HG02943 (cell line): ENCODE results near the gene UBR1.
"Not testable (repeated sequence)": the region's sequence is repeated elsewhere in the genome, so short reads cannot be mapped to it uniquely, and the experiment has no call there.

Experiments used
- ATAC-seq: cut with Tn5 transposase; IDR thresholded peaks from one replicate; pipeline ENCODE4 v1.9.1; 2021; ENCODE audit warnings: mild to moderate bottlenecking, low read depth, moderate library complexity; ENCODE audit not compliant: unreplicated experiment

Gene UBR1

DNA sequence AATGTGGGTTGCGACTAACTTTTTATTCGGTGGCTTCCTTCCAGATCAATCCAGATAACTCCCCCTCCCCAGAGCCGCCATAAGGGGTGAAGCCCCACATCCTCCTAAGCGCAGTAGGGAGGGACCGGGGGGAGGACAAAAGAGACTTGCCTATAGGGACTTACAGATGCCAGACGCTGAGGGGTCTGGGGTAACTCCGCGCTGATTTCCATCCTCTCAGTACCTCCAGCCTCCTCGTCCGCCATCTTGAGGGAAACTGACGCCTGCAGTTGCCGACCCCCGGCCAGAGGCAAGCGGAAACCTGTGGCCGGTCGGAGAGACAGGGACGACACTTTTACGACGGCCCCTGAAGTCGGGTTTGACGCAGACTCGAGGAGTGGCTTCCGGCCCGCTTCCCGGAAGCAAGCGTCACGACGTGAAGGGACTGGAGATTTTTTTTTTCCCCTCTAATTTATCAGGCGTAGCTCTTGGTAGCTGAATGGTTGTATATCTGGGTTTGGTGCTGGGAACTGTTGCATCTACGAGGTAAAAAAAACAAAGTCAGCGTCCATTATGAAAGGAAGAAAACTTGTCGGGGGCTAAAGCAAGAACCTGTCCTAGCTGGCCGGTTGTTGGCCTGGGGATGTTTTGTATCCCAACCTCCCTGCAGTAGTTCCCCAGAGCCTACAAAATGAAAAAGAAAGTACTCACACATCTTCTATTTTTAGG is at the start of gene UBR1:
Gene UBR1 (minus strand): TSS at position 261 of the 708 bp plus-strand sequence. CDS start 16 bp downstream, at position 245.
- ATAC-seq: peak; percentile 69

DNA sequence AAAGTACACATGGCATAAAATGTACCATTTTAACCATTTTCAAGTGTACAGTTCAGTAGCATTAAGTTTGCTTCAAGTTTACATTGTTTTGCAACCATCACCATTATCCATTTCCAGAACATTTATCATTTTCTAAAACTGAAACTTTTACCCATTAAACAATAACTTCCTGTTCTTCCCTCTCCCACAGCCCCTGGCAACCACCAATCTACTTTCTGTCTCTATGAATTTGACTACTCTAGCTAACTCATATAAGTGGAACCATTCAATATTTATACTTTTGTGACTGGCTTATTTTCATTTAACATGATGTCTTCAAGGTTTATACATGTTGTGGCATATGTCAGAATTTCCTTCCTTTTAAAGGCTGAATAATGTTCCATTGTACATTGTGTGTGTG is 47.4 kb upstream of the UBR1 start:
- no peak for ATAC-seq

DNA sequence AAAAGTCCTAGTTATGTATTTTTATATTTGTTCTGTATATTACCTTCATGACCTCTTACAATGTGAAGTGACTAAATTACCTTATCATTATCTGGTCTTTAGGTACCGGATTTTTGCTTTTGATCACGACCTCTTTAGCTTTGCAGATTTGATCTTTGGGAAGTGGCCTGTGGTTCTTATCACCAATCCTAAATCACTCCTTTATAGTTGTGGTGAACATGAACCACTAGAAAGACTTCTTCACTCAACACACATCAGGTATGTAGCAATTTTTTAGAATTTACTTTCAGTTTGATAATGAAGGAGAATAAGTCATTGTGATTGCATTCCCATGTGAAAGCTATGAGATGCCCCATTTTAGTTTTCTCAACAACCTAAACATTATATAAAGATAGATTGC is 45.9 kb upstream of the UBR1 start:
- no peak for ATAC-seq

DNA sequence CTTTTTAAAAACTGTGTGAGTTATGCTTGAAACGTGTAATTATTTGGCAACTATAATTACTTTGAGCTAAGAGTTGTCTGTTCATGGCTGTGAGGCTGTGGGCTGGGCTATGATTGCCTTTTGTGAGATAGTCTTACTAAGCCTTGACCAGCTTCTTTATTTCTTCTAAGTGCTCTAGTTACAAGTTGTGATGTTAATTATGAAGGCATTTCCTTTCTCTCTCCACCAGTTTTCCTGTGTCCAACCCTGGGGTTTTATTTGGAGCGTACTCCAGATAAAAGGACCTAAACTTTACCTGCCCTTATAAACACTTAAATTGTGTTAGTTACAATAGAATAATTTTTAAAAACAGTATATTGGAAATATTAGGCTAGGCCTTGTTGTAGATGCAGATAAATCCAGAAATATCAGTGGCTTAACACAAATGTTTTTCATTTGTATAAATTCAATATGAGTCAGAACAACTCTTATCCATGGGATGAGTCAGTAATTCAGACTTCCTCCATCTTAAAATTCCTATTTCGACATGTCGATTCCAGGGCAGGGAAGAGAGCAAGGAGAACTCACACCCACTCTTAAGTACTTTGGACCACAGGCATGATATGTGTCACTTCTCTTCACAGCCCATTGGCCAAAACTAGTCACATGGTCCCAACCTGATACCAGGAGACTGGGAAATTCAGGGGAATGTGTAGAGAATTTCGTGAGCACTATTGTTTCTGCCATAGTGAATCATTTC is 44.5 kb upstream of the UBR1 start:
- ATAC-seq: no peak

DNA sequence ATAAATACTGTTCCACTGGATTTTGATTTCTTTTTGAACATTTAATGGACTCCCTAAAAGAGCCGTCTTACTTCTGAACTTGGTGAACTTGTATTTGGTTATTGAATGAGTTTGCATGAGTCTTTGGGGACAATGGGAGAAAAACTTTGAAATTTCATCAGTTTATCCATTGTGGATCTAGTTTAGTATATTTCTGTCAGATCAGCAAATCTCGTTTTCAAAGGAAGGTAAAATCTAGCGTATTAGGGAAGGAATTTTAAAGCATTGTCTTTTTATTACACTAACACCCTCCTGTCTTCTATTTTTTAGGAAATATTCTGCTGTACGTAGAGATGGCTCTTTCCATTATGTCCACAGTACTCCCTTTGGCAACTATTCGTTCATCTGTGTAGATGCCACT is 40.3 kb upstream of the UBR1 start:
- no peak for ATAC-seq

DNA sequence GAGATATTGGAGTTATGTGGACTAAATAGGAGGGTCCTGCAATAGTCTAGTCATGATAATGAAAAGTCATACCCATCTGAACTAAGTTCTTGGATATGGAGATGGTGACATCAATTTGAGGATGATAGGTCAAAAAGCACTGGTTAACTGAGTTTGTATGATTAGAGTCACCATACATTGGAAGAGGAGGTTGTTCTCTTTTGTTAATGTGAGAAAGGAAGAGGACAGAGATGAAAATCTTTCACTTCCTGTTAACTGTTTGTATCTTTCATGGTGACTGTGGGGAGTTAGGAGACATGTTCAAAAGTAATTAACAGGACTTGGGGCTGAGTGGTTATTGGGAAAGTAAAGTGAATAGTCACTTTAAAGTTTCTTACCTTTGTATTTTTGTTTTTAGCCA is 38.7 kb upstream of the UBR1 start:
- ATAC-seq: no peak

DNA sequence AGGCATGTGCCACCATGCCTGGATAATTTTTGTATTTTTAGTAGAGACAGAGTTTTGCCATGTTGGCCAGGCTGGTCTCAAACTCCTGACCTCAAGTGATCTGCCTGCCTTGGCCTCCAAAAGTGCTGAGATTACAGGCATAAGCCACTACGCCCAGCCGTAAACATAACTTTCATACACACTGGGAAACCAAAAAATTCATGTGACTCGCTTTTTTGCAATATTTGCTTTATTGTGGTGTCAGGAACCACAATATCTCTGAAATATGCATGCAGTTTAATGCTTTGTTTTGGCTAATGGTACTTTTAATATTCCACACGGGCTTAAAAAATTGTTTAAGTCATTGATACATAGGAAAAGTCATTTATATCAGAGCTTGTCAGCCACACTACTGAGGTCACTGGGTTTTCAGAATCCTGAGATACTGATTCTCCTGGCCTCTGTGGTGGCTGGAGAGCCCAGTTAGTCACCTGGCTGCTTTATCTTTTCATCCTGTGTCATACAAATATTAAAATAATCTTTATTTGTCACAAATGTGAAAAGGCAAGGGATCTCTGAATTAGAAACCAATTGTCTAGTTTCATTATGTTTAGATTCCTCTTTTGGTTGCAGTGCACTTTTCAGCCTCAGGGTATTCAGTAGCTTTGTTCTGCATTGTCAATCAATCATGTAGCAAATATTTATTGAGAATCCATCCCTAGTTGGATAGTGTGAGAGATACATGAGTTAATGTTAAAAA is 37.5 kb upstream of the UBR1 start:
- no peak for ATAC-seq

DNA sequence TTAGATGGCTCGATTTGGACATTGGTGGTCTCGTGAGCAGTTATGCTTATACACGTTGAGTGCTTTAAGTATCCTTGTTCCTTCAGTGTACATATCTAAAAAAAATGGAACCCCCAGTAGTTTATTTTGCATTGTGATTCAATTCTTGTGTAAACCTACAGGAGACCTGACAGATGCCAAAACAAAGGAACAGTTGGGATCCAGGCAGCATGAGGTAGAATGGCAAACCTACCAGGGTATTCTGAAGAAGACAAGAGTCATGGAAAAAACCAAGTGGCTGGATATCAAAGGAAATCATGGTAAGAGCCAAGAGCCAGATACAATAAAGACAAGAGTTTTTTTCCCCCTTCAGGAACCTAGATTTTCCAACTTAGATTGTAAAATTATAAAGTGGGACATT is 29.5 kb upstream of the UBR1 start:
- ATAC-seq: no peak

DNA sequence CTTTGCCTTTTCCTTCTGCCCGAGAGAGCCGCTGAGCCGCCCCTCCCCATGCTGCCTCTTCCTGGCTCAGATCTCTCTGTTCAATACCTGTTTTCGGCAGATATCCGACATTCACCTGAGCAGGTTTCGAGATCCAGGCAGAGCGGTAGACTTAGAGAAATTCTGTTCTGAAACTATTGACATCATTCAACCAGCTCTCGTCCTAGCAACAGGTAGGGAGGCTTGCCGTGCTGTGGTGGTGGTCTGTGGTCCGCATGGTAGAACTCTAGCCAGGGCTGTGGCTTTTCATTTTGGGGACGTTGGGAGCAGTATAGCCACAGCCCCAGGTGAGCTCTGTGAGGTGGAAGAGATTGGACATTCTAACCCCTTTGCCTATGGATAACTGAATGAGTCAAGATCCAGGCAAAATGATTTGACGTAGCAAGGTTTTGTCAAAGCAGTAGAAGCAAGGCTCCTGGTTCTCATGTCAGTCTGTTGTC is 28.4 kb upstream of the UBR1 start:
- no peak for ATAC-seq

DNA sequence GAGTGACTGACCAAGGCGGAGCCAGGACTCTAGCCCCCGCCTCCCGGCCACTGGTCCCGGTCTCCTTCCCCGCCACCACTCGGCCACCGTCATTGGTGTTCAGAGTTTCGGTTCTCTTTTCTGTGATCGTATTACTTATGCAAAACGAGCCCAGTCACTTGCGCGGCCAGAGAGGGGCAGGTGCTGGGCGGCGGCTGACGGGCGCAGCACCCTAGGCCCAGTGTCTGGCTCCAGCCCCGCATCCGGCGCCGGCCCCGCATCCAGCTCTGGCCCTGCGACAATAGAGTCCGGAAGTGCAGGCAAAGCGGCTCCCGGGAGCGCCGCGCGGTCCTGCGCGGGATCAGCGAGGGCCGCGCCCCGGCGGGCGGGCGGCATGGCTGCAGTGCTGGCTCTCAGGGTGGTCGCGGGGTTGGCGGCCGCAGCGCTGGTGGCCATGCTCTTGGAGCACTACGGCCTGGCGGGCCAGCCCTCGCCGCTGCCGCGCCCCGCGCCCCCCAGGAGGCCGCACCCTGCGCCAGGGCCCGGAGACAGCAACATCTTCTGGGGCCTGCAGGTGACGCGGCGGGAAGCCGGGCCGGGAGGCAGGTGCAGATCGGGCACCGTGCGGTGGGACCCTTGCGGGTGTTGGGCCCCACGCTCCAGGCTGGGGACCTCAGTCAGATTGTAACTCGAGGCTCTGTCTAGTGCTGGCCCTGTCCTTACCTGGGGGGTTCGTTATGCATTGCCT is 27.8 kb upstream of the UBR1 start, which contains the start of gene TMEM62:
Gene TMEM62 (plus strand): TSS at position 157 of the 727 bp plus-strand sequence. CDS start 217 bp downstream, at position 374.
- ATAC-seq: peak; percentile 90

DNA sequence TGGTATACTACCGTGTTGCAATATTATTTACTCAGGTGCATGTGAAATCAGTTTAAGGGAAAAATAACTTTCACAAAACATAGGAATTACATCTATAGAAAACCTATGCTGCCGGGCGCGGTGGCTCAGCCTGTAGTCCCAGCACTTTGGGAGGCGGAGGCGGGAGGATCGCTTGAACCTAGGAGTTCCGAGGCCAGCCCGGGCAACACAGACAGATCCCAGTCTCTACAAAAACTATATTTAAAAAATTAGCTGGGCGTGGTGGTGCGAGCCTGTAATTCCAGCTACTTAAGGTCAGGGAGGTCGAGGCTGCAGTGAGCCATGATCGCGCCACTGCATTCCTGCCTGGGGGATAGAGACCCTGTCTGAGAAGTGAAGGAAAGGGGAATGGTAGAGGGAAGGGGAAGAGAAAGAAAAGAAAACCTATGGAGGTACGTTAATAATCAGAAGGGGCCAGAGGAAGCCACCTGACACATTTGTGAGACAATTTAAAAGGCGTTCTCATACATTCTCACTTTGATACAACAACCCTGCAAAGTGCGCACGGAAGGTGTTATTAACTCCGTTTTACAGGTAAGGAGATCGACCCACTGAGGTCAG is 27.1 kb upstream of the UBR1 start:
- ATAC-seq: no peak

DNA sequence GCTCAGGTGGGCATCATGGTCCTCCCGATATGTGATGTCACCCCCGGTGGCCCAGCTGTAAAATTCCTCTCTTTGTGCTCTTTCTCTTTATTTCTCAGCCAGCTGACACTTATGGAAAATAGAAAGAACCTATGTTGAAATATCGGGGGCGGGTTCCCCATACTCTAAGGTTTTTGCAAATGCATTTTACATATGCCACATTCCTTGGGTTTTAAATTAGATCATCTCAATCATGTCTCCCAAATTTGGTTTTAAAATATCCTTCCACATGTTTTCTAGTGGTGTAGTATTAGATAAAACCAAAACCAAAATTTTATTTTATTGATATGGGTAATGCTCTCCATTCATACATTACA is 23.1 kb upstream of the UBR1 start:
- ATAC-seq: no peak

DNA sequence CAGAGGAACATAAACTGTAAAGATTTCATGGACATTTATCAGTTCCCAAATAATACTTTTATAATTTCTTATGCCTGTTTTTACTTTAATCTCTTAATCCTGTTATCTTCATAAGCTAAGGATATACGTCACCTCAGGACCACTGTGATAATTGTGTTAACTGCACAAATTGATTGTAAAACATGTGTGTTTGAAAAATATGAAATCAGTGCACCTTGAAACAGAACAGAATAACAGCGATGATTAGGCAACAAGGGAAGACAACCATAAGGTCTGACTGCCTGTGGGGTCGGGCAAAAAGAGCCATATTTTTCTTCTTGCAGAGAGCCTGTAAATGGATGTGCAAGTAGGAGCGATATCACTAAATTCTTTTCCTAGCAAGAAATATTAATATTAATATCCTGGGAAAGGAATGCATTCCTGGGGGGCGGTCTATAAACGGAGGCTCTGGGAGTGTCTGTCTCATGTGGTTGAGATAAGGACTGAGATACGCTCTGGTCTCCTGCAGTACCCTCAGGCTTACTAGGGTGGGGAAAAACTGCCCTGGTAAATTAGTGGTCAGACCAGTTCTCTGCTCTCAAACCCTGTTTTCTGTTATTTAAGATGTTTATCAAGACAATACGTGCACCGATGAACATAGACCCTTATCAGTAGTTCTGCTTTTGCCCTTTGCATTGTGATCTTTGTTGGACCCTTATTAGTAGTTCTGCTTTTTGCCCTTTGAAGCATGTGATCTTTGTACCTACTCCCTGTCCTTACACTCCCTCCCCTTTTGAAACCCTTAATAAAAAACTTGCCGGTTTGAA is 22.5 kb upstream of the UBR1 start:
- ATAC-seq: not testable (repeated sequence)

DNA sequence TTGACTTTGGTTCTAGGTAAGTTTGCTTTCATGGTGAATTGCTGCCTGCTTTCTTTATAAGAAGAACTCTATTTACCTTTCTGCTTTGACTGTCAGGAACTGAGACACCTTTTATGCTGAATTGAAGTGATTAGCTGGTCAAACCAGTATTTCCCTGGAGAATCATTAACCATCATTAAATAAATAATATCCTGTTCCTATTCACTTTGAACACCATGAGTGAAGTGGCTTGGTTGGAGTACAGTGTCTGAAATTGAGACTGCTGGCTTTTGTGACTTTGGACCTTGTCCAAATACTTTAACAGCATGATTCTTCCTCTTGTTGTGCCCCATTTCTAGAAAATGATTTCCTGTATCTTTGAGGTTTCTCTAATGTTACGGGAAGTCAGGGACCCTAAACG is 21.9 kb upstream of the UBR1 start:
- ATAC-seq: no peak

DNA sequence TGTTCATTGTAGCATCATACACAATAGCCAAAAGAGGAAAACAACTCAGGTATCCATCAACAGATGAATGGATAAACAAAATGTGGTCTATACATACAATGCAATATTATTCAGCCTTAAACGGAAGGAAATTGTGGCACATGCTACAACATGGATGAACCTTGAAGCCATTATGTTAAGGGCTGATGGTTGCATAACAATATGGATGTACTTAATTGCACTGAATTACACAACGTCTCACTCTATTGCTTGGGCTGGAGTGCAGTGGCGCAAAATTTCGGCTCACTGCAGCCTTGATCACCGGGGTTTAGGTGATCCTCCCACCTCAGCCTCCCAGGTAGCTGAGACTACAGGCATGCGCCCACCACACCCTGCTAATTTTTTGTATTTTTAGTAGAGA is 20.5 kb upstream of the UBR1 start:
- ATAC-seq: no peak

DNA sequence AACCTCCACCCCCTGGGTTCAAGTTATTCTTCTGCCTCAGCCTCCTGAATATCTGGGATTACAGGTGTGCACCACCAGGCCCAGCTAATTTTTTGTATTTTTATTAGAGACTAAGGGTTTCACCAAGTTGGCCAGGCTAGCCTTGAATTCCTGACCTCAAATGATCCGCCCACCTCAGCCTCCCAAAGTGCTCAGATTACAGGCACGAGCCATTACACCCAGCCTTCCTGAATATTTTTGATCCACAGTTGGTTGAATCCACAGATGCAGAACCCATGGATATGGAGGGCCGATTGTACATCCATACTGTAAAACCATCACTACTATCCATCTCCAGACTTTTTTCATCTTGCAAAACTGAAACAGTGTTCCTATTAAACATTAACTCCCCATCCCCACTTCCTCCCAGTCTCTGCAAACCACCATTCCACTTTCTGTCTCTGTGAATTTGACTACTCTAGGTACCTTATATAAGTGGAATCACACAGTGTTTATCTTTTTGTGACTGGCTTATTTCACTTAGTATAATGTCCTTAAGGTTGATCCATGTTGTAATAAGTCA is 19.3 kb upstream of the UBR1 start:
- no peak for ATAC-seq

DNA sequence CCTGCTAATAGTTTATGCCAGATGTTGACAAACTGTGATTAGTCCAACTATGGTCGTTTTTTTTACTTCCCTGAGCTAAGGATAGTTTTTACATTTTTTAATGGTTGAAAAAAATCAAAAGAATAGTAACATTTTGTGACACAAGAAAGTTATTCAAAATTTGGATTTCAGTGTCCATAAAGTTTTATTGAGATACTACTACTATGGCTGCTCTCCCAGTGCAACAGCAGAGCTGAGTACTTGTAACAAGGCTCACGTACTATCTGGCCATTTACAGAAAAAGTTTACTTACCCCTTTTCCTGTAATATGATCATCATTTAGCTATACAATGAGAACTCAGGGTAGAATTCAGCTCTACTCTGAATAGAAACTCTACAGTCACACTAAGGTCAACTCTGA is 16.0 kb upstream of the UBR1 start:
- no peak for ATAC-seq

DNA sequence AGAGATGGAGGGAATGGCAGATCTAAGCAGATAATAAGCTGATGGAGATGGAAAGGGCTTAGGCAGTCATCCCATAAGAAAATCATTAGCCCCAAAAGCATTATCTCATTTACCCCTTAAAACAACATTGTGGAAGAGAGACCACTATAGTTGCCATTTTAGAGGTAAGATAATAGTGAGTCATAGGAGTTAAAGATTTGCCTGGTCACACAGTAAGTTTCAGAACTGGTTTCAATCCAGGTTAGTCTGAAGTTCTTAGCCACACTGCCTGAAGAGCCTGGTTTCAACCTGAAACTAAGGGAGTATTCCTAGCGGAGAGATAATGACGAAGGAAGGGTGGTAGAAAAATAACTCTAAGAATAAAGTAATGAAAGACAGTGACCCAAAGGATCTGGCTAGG is 13.0 kb upstream of the UBR1 start:
- ATAC-seq: no peak

DNA sequence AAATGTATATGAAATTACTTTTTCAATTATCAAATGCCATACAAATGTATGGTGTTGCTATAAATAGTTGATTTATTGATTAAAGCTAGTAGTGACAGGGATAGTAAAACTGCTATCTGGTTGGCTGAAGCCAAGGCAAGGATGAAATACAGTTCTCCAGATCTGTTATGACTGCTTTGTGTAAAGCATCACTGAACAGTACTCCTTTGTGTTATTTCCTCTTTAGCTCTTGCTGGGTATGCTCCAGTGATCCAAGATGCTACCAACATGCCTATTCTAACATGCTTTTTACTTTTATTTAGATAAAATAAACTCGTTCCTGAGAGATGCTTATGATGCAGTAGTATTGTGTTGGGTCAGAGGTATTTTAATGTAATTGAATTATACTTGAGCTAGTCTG is 12.4 kb upstream of the UBR1 start:
- ATAC-seq: no peak
